GM12878 (cell line): Measurements from ENCODE around the gene NEURL3.

Experiments used
- GABPA ChIP-seq: IDR thresholded peaks from 2 replicates; pipeline ENCODE4 v1.6.1; 2014; ENCODE audit warnings: antibody characterized with exemption, low read depth, mild to moderate bottlenecking, inconsistent platforms
- KDM1A ChIP-seq: fragments of 200-600 bp; sonication (generic); IDR thresholded peaks from 2 replicates; pipeline ENCODE4 v1.6.1; 2016; ENCODE audit warnings: borderline replicate concordance
- NFYB ChIP-seq: IDR thresholded peaks from 2 replicates; pipeline ENCODE4 v1.6.1; 2011; ENCODE audit warnings: low read depth, mild to moderate bottlenecking, low read length, improper control_type of control experiment, moderate library complexity; ENCODE audit not compliant: insufficient read depth
- RAD21 ChIP-seq: IDR thresholded peaks from 2 replicates; pipeline ENCODE4 v1.6.1; 2011; ENCODE audit warnings: mild to moderate bottlenecking, low read depth, low read length, moderate library complexity; ENCODE audit not compliant: insufficient read depth
- RCOR1 ChIP-seq: conservative IDR thresholded peaks from 2 replicates; pipeline ENCODE4 v1.6.1; 2012; ENCODE audit warnings: low read depth, low read length, improper control_type of control experiment
- SIN3A ChIP-seq: IDR thresholded peaks from 2 replicates; pipeline ENCODE4 v1.6.1; 2012; ENCODE audit warnings: low read depth, low read length, improper control_type of control experiment
- TCF12 ChIP-seq: IDR thresholded peaks from 2 replicates; pipeline ENCODE4 v1.6.1; 2011; ENCODE audit warnings: low read depth, mild to moderate bottlenecking, low read length
- TF ChIP-seq, protein P1 (sequence below), 3 experiments: IDR thresholded peaks in 2 of 3; conservative IDR thresholded peaks in 1 of 3; 2 replicates each; pipeline ENCODE4 v1.5.1; 2011; ENCODE audit warnings: low read depth in 3 of 3, low read length in 3 of 3, mild to moderate bottlenecking in 3 of 3, control low read depth in 2 of 3, moderate library complexity in 2 of 3, inconsistent platforms in 1 of 3, mixed read lengths in 1 of 3; ENCODE audit not compliant: control insufficient read depth in 2 of 3, insufficient read depth in 1 of 3; ENCODE audit errors: extremely low read depth in 1 of 3

DNA sequence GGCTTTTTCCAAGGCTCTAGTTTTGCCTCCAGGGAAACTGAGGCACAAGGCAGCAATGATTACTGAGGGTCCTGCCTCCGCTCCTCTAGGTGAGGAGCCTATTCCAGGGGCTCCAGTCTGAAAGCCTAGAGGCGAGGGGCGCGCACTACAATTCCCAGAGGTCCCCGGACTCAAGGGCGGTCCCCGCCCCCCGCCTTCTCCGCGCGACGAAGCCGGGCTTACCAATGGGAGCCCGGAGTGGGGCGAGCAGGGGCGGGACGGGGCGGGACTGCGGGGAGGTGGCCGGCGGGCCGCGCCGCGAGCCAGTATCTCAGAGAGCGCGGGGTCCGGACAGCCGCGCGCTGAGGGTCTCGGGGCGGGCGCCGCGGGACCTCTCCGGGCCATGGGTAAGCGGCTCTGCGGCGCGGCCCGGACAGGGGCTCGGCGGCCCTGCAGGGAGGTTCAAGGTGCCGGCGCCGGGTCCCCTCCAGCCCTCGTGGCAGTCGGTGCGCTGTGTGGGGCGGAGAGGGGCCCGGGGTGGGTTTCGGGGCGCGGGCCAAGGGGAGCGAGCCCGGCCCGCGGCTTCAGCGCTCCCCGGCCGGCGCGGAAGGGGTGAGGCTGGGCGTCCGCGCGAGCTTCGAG lies 31.4 kb upstream of the NEURL3 start, which contains the start of gene ARID5A:
- TF ChIP-seq NFYB (peak; percentile 83; the same call in 1 of the 2 replicates), SIN3A (no peak), TCF12 (no peak), RCOR1 (no peak), GABPA (no peak), KDM1A (no peak), RAD21 (no peak)
- TF ChIP-seq, protein P1, sequence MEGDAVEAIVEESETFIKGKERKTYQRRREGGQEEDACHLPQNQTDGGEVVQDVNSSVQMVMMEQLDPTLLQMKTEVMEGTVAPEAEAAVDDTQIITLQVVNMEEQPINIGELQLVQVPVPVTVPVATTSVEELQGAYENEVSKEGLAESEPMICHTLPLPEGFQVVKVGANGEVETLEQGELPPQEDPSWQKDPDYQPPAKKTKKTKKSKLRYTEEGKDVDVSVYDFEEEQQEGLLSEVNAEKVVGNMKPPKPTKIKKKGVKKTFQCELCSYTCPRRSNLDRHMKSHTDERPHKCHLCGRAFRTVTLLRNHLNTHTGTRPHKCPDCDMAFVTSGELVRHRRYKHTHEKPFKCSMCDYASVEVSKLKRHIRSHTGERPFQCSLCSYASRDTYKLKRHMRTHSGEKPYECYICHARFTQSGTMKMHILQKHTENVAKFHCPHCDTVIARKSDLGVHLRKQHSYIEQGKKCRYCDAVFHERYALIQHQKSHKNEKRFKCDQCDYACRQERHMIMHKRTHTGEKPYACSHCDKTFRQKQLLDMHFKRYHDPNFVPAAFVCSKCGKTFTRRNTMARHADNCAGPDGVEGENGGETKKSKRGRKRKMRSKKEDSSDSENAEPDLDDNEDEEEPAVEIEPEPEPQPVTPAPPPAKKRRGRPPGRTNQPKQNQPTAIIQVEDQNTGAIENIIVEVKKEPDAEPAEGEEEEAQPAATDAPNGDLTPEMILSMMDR (IDR thresholded peaks at IDR 0.05 in 2 of 3, conservative IDR thresholded peaks at IDR 0.05 in 1 of 3; ENCODE audit: control insufficient read depth in 2 of 3, extremely low read depth in 1 of 3, insufficient read depth in 1 of 3, low read depth in 3 of 3, low read length in 3 of 3): peak in 1 of 3 experiments; percentile 26; a peak in 1 of 6 replicates
